C4-2B (cell line): ENCODE measurements around the gene PRDX5.

ENCODE experiments used
- CTCF ChIP-seq: fragments of 450-650 bp; conservative IDR thresholded peaks from 2 replicates; pipeline ENCODE4 v1.5.1; 2017; ENCODE audit warnings: mild to moderate bottlenecking
- ZFX ChIP-seq: fragments of 450-650 bp; IDR thresholded peaks from 2 replicates; pipeline ENCODE4 v1.6.1; 2017

- TF ChIP-seq CTCF (no peak), ZFX (no peak)
Measured at GRCh38 chr11:64360448-64360921, 42.6 kb downstream of the PRDX5 start.
